Measurements from ENCODE around the gene DUS2.
"Not testable (repeated sequence)": the region's sequence is repeated elsewhere in the genome, so short reads cannot be mapped to it uniquely, and the experiment has no call there.

DUS2 gene

GRCh38 chr16:67998779-67999688 lies 24.1 kb upstream of the DUS2 start, which contains the start of gene DPEP2:
DPEP2 (minus strand) TSS chr16:67999484; CDS start chr16:67993212, 6,272 bp downstream.
- not testable (repeated sequence) for DNase-seq

- DNase-seq = no peak
Observed at GRCh38 chr16:67999985-68000384, 23.1 kb upstream of the DUS2 start.

GRCh38 chr16:68000450-68000849 lies 22.6 kb upstream of the DUS2 start:
- no peak for DNase-seq

- DNase-seq = no peak
Observed at GRCh38 chr16:68003031-68003430, 20.1 kb upstream of the DUS2 start.

GRCh38 chr16:68005211-68005610 lies 17.9 kb upstream of the DUS2 start:
- DNase-seq = no peak

GRCh38 chr16:68005786-68006286 lies 17.2 kb upstream of the DUS2 start:
- DNase-seq = no peak

GRCh38 chr16:68009157-68009735 lies 13.8 kb upstream of the DUS2 start:
- DNase-seq = no peak

- not testable (repeated sequence) for DNase-seq
Observed at GRCh38 chr16:68009872-68010271, 13.2 kb upstream of the DUS2 start.

GRCh38 chr16:68013440-68013839 lies 9.6 kb upstream of the DUS2 start:
- DNase-seq = no peak

- DNase-seq = no peak
Observed at GRCh38 chr16:68015681-68016080, 7.4 kb upstream of the DUS2 start, which contains the start of gene DPEP2NB. DPEP2NB (minus strand) TSS chr16:68015911; CDS start chr16:68015770, 141 bp downstream.

- no peak for DNase-seq
Observed at GRCh38 chr16:68019167-68019680, 3.9 kb upstream of the DUS2 start.

GRCh38 chr16:68021490-68021889 lies 1.6 kb upstream of the DUS2 start:
- DNase-seq = no peak

- no peak for DNase-seq
Observed at GRCh38 chr16:68022278-68022727, 781 bp upstream of the DUS2 start.

GRCh38 chr16:68028996-68029395 lies 5.9 kb downstream of the DUS2 start:
- no peak for DNase-seq

- not testable (repeated sequence) for DNase-seq
Observed at GRCh38 chr16:68030108-68030507, 7.0 kb downstream of the DUS2 start.

GRCh38 chr16:68031951-68032350 lies 8.9 kb downstream of the DUS2 start:
- no peak for DNase-seq

GRCh38 chr16:68033101-68033500 lies 10.0 kb downstream of the DUS2 start:
- no peak for DNase-seq

GRCh38 chr16:68035227-68035626 lies 12.1 kb downstream of the DUS2 start:
- no peak for DNase-seq

GRCh38 chr16:68037841-68038597 lies 14.9 kb downstream of the DUS2 start:
- no peak for DNase-seq

- DNase-seq = no peak
Observed at GRCh38 chr16:68040506-68041288, 17.6 kb downstream of the DUS2 start.

- no peak for DNase-seq
Observed at GRCh38 chr16:68041783-68042182, 18.7 kb downstream of the DUS2 start.

GRCh38 chr16:68046106-68046505 lies 23.0 kb downstream of the DUS2 start:
- no peak for DNase-seq

Data from cortex of kidney (tissue), 1 donor.